Measurements from ENCODE around the gene CFAP47.

Gene CFAP47

DNA sequence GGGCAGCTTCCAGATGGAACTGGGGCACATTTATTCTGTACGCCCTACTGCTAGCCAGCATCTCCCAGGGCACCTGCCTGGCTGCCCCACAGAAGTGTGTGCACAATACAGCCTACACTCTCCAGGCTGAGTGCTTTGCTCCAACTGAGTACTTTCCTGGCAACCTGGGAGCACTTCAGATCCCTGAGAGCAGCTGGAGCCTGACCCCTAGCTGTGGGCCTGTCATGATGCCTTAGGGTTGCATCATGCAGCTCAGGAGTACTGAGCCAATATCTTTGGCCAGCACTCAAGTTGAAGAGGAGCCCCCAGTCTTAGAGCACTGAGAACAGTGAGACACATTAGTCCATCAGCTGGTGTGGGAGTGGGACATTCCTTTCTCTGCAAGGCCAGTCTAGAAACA lies 321.9 kb downstream of the CFAP47 start:
- no peaks in the 10 kb centered on the region for H3K36me3 ChIP-seq (ENCODE audit: control insufficient read depth, insufficient read depth, low read length)
- no peaks in the 10 kb centered on the region for H3K4me1 ChIP-seq (ENCODE audit: control insufficient read depth, insufficient read depth, low read length)
- H3K27me3 ChIP-seq (ENCODE audit: control insufficient read depth, insufficient read depth, low read length), result no peaks in the 10 kb centered on the region
- no peaks in the 10 kb centered on the region for H3K9me3 ChIP-seq (ENCODE audit: control insufficient read depth, insufficient read depth, low read length)
- no peak overlapping the region for H3K9ac ChIP-seq (ENCODE audit: low read depth, low read length)
- no peak overlapping the region for H3K4me3 ChIP-seq (ENCODE audit: low read depth, low read length)

- Histone ChIP-seq H3K9ac (ENCODE audit: low read depth, low read length) (no peak overlapping the region), H3K9me3 (ENCODE audit: control insufficient read depth, insufficient read depth, low read length) (no peaks in the 10 kb centered on the region), H3K27me3 (ENCODE audit: control insufficient read depth, insufficient read depth, low read length) (no peaks in the 10 kb centered on the region), H3K4me1 (ENCODE audit: control insufficient read depth, insufficient read depth, low read length) (no peaks in the 10 kb centered on the region), H3K36me3 (ENCODE audit: control insufficient read depth, insufficient read depth, low read length) (no peaks in the 10 kb centered on the region), H3K4me3 (ENCODE audit: low read depth, low read length) (no peak overlapping the region)
These were observed 346.6 kb downstream of the CFAP47 start for GRCh38 chrX:36266155-36266554.

- Histone ChIP-seq H3K4me1 (ENCODE audit: control insufficient read depth, insufficient read depth, low read length) (no peaks in the 10 kb centered on the region), H3K4me3 (ENCODE audit: low read depth, low read length) (no peak overlapping the region), H3K9me3 (ENCODE audit: control insufficient read depth, insufficient read depth, low read length) (no peaks in the 10 kb centered on the region), H3K27me3 (ENCODE audit: control insufficient read depth, insufficient read depth, low read length) (no peaks in the 10 kb centered on the region), H3K36me3 (ENCODE audit: control insufficient read depth, insufficient read depth, low read length) (no peaks in the 10 kb centered on the region), H3K9ac (ENCODE audit: low read depth, low read length) (no peak overlapping the region)
These were observed 390.6 kb downstream of the CFAP47 start for GRCh38 chrX:36310136-36310535.

DNA sequence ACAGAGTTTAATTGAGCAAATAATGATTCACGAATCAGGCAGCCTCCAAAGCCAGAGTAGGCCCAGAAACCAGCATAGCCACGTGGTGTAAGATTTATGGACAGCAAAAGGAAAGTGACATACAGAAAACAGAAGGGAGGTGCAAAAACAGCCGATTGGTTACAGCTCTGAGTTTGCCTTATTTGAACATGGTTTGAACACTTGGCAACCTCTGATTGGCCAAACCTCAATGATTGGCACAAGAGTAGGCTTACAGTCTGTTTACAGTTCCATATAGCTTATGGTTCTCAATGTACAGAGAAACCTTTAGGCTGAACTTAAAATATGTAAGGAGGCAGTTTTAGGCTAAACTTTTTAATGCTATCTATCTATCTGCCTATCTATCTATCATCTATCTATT lies 394.8 kb downstream of the CFAP47 start:
- no peaks in the 10 kb centered on the region for H3K27me3 ChIP-seq (ENCODE audit: control insufficient read depth, insufficient read depth, low read length)
- H3K4me1 ChIP-seq (ENCODE audit: control insufficient read depth, insufficient read depth, low read length), result no peaks in the 10 kb centered on the region
- no peaks in the 10 kb centered on the region for H3K9me3 ChIP-seq (ENCODE audit: control insufficient read depth, insufficient read depth, low read length)
- no peak overlapping the region for H3K9ac ChIP-seq (ENCODE audit: low read depth, low read length)
- H3K4me3 ChIP-seq (ENCODE audit: low read depth, low read length), result no peak overlapping the region
- H3K36me3 ChIP-seq (ENCODE audit: control insufficient read depth, insufficient read depth, low read length), result no peaks in the 10 kb centered on the region

GRCh38 chrX:36334572-36334971 lies 415.0 kb downstream of the CFAP47 start:
- Histone ChIP-seq H3K9ac (ENCODE audit: low read depth, low read length) (no peak overlapping the region), H3K27me3 (ENCODE audit: control insufficient read depth, insufficient read depth, low read length) (no peaks in the 10 kb centered on the region), H3K4me1 (ENCODE audit: control insufficient read depth, insufficient read depth, low read length) (no peaks in the 10 kb centered on the region), H3K36me3 (ENCODE audit: control insufficient read depth, insufficient read depth, low read length) (no peaks in the 10 kb centered on the region), H3K4me3 (ENCODE audit: low read depth, low read length) (no peak overlapping the region), H3K9me3 (ENCODE audit: control insufficient read depth, insufficient read depth, low read length) (no peaks in the 10 kb centered on the region)

DNA sequence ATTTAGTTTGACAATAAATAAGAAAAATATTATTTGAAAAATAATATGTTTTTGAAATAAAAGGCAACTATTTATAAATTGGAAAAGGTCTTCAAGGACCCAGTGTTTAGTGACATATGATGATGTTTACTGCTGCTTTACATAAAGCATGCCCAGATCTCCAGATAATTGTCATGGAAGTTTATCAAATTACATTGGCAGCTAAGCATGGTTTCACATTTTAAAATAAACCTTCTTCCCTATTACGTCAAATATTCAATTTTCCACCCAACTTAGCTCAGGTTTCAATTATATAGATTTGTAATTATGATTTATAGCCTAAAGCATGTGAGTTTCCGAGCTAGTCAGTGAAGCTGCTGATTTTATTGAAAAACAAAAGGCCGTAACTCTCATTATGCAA lies 417.2 kb downstream of the CFAP47 start:
- no peaks in the 10 kb centered on the region for H3K4me1 ChIP-seq (ENCODE audit: control insufficient read depth, insufficient read depth, low read length)
- H3K4me3 ChIP-seq (ENCODE audit: low read depth, low read length), result no peak overlapping the region
- H3K27me3 ChIP-seq (ENCODE audit: control insufficient read depth, insufficient read depth, low read length), result no peaks in the 10 kb centered on the region
- no peak overlapping the region for H3K9ac ChIP-seq (ENCODE audit: low read depth, low read length)
- no peaks in the 10 kb centered on the region for H3K36me3 ChIP-seq (ENCODE audit: control insufficient read depth, insufficient read depth, low read length)
- H3K9me3 ChIP-seq (ENCODE audit: control insufficient read depth, insufficient read depth, low read length), result no peaks in the 10 kb centered on the region

GRCh38 chrX:36344301-36344700 lies 424.8 kb downstream of the CFAP47 start:
- Histone ChIP-seq H3K9ac (ENCODE audit: low read depth, low read length) (no peak overlapping the region), H3K36me3 (ENCODE audit: control insufficient read depth, insufficient read depth, low read length) (no peaks in the 10 kb centered on the region), H3K4me1 (ENCODE audit: control insufficient read depth, insufficient read depth, low read length) (no peaks in the 10 kb centered on the region), H3K4me3 (ENCODE audit: low read depth, low read length) (no peak overlapping the region), H3K9me3 (ENCODE audit: control insufficient read depth, insufficient read depth, low read length) (no peaks in the 10 kb centered on the region), H3K27me3 (ENCODE audit: control insufficient read depth, insufficient read depth, low read length) (no peaks in the 10 kb centered on the region)

GRCh38 chrX:36348509-36348908 lies 429.0 kb downstream of the CFAP47 start:
- no peak overlapping the region for H3K4me3 ChIP-seq (ENCODE audit: low read depth, low read length)
- H3K9me3 ChIP-seq (ENCODE audit: control insufficient read depth, insufficient read depth, low read length), result no peaks in the 10 kb centered on the region
- no peaks in the 10 kb centered on the region for H3K4me1 ChIP-seq (ENCODE audit: control insufficient read depth, insufficient read depth, low read length)
- H3K9ac ChIP-seq (ENCODE audit: low read depth, low read length), result no peak overlapping the region
- H3K27me3 ChIP-seq (ENCODE audit: control insufficient read depth, insufficient read depth, low read length), result no peaks in the 10 kb centered on the region
- no peaks in the 10 kb centered on the region for H3K36me3 ChIP-seq (ENCODE audit: control insufficient read depth, insufficient read depth, low read length)

DNA sequence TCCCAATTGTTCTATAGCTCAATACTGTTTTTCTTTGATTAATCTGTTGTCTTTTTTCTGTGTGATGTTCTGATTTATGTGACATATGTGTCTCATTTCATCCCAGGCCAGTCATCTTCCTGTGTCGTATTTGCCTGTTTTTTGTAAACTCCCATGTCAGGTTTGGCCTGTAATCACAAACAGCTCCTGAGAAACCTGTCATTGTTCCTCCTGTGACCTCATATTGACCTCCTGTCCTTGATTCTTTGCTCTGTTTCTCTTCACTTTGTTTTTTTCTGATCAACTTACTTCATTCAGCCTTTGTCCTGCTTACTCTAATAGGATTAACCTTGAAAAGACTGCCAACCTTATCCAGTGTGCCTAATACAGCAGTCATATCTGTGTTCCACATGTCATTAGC lies 438.3 kb downstream of the CFAP47 start:
- Histone ChIP-seq H3K9ac (ENCODE audit: low read depth, low read length) (no peak overlapping the region), H3K9me3 (ENCODE audit: control insufficient read depth, insufficient read depth, low read length) (no peaks in the 10 kb centered on the region), H3K4me1 (ENCODE audit: control insufficient read depth, insufficient read depth, low read length) (no peaks in the 10 kb centered on the region), H3K36me3 (ENCODE audit: control insufficient read depth, insufficient read depth, low read length) (no peaks in the 10 kb centered on the region), H3K27me3 (ENCODE audit: control insufficient read depth, insufficient read depth, low read length) (no peaks in the 10 kb centered on the region), H3K4me3 (ENCODE audit: low read depth, low read length) (no peak overlapping the region)

DNA sequence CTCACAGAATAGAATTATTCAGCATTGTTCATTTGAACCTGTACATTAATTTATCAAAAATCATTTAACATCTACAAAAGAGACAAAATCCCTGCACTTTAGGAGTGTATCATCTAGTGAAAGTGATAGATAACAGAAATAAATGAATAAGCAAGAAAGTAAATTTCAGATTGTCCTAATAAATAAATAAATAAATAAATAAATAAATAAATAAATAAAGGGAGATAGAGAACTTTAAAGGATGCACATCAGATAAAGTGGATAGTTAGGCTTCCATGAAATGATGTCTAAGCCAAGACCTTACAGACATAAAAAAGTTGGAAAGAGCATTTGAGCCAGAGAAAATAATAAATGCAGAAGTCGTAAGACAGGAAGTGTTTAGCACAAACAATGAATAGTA lies 444.7 kb downstream of the CFAP47 start:
- H3K4me3 ChIP-seq (ENCODE audit: low read depth, low read length), result no peak overlapping the region
- no peaks in the 10 kb centered on the region for H3K27me3 ChIP-seq (ENCODE audit: control insufficient read depth, insufficient read depth, low read length)
- H3K9me3 ChIP-seq (ENCODE audit: control insufficient read depth, insufficient read depth, low read length), result no peaks in the 10 kb centered on the region
- no peak overlapping the region for H3K9ac ChIP-seq (ENCODE audit: low read depth, low read length)
- no peaks in the 10 kb centered on the region for H3K36me3 ChIP-seq (ENCODE audit: control insufficient read depth, insufficient read depth, low read length)
- H3K4me1 ChIP-seq (ENCODE audit: control insufficient read depth, insufficient read depth, low read length), result no peaks in the 10 kb centered on the region

- H3K4me1 ChIP-seq (ENCODE audit: control insufficient read depth, insufficient read depth, low read length), result no peaks in the 10 kb centered on the region
- H3K9ac ChIP-seq (ENCODE audit: low read depth, low read length), result no peak overlapping the region
- no peak overlapping the region for H3K4me3 ChIP-seq (ENCODE audit: low read depth, low read length)
- no peaks in the 10 kb centered on the region for H3K27me3 ChIP-seq (ENCODE audit: control insufficient read depth, insufficient read depth, low read length)
- H3K9me3 ChIP-seq (ENCODE audit: control insufficient read depth, insufficient read depth, low read length), result no peaks in the 10 kb centered on the region
- no peaks in the 10 kb centered on the region for H3K36me3 ChIP-seq (ENCODE audit: control insufficient read depth, insufficient read depth, low read length)
These were observed 464.0 kb downstream of the CFAP47 start for GRCh38 chrX:36383495-36383894.

DNA sequence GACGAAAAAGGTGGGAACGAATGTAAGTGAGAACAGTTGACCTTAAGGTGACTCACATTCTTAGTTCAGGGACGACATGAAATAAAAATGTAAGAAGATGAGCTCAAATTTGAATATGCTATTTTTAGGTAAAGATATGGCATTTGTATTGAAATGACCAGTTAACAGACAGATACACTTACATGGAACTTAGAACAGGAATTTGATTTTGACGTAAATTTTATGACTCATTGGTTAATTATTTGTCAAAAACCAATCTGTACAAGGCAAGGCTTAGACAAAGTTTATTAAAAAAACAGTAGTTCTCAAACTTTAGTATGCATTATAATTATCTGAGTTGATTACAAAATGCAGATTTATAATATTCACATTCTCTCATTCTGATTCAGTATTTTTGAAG lies 469.4 kb downstream of the CFAP47 start:
- no peaks in the 10 kb centered on the region for H3K27me3 ChIP-seq (ENCODE audit: control insufficient read depth, insufficient read depth, low read length)
- no peaks in the 10 kb centered on the region for H3K36me3 ChIP-seq (ENCODE audit: control insufficient read depth, insufficient read depth, low read length)
- H3K9me3 ChIP-seq (ENCODE audit: control insufficient read depth, insufficient read depth, low read length), result no peaks in the 10 kb centered on the region
- H3K9ac ChIP-seq (ENCODE audit: low read depth, low read length), result no peak overlapping the region
- H3K4me3 ChIP-seq (ENCODE audit: low read depth, low read length), result no peak overlapping the region
- no peaks in the 10 kb centered on the region for H3K4me1 ChIP-seq (ENCODE audit: control insufficient read depth, insufficient read depth, low read length)

GRCh38 chrX:36401774-36402173 lies 482.2 kb downstream of the CFAP47 start:
- Histone ChIP-seq H3K4me3 (ENCODE audit: low read depth, low read length) (no peak overlapping the region), H3K27me3 (ENCODE audit: control insufficient read depth, insufficient read depth, low read length) (no peaks in the 10 kb centered on the region), H3K36me3 (ENCODE audit: control insufficient read depth, insufficient read depth, low read length) (no peaks in the 10 kb centered on the region), H3K9me3 (ENCODE audit: control insufficient read depth, insufficient read depth, low read length) (no peaks in the 10 kb centered on the region), H3K9ac (ENCODE audit: low read depth, low read length) (no peak overlapping the region), H3K4me1 (ENCODE audit: control insufficient read depth, insufficient read depth, low read length) (no peaks in the 10 kb centered on the region)

Data from iPS-15b (cell line).